CD4-positive, alpha-beta T cell (primary cell): ENCODE data around the gene AKAP9. TPM values are rescaled to one million over a fixed set of nuclear protein-coding genes. Genes with fewer than 3 reads are reported as not detected.

ENCODE experiments used
- ATAC-seq: fragments of 200-7000 bp; cut with Tn5 transposase; one replicate; pipeline ENCODE4 v1.10.0; 2022; ENCODE audit warnings: mild to moderate bottlenecking; ENCODE audit not compliant: poor library complexity
- CTCF ChIA-PET: fragments of 350-600 bp; sonication (Branson Sonifier 250); formaldehyde crosslinking; loops from one replicate; lab custom pipeline; 2021; ENCODE audit warnings: antibody characterized with exemption, inconsistent platforms; lab: Charles Lee
- POLR2A ChIA-PET: fragments of 350-600 bp; sonication (Branson Sonifier 250); formaldehyde crosslinking; loops from one replicate; lab custom pipeline; 2021; ENCODE audit warnings: antibody characterized with exemption, inconsistent platforms; lab: Charles Lee
- DNase-seq, 14 experiments: peaks; one replicate each; pipeline ENCODE4 v3.0.0-alpha.2; 2013 to 2020; ENCODE audit warnings: mixed read lengths in 2 of 14
- H3K27ac ChIP-seq, 2 donors: one replicate each; pipeline versions ENCODE4 v1.5.1 to v1.7.0; 2013; ENCODE audit warnings: low read length in 2 of 2, low read depth in 1 of 2, mild to moderate bottlenecking in 1 of 2
- H3K27me3 ChIP-seq, 2 experiments: 1 replicate in 1 of 2; 2 replicates in 1 of 2; pipeline versions ENCODE4 v1.6.1 to v1.7.0; 2013; ENCODE audit warnings: low read length in 2 of 2, control low read depth in 1 of 2, mild to moderate bottlenecking in 1 of 2, moderate library complexity in 1 of 2; ENCODE audit not compliant: insufficient read depth in 2 of 2, control insufficient read depth in 1 of 2
- H3K36me3 ChIP-seq: one replicate; pipeline ENCODE4 v1.6.1; 2013; ENCODE audit warnings: low read length, control low read depth; ENCODE audit not compliant: insufficient read depth
- H3K4me1 ChIP-seq: one replicate; pipeline ENCODE4 v1.6.1; 2013; ENCODE audit warnings: low read length, control low read depth; ENCODE audit not compliant: insufficient read depth
- H3K4me3 ChIP-seq: one replicate; pipeline ENCODE4 v1.5.1; 2013; ENCODE audit warnings: mild to moderate bottlenecking, low read length, moderate library complexity
- H3K9me3 ChIP-seq, 2 experiments: 1 replicate in 1 of 2; 2 replicates in 1 of 2; pipeline versions ENCODE4 v1.6.1 to v1.7.0; 2013; ENCODE audit warnings: low read length in 2 of 2, mild to moderate bottlenecking in 2 of 2, control low read depth in 1 of 2, moderate library complexity in 1 of 2; ENCODE audit not compliant: control insufficient read depth in 1 of 2, insufficient read depth in 1 of 2
- H3K27ac Mint-ChIP-seq: one replicate; pipeline ENCODE4 v1.8.0; 2020; ENCODE audit warnings: mixed read lengths
- H3K27me3 Mint-ChIP-seq: one replicate; pipeline ENCODE4 v1.8.0; 2021; ENCODE audit warnings: mixed read lengths
- H3K36me3 Mint-ChIP-seq: one replicate; pipeline ENCODE4 v1.8.0; 2021; ENCODE audit warnings: low read depth, mixed read lengths
- H3K4me1 Mint-ChIP-seq: one replicate; pipeline ENCODE4 v1.8.0; 2021; ENCODE audit warnings: low read depth, mixed read lengths
- H3K4me3 Mint-ChIP-seq: one replicate; pipeline ENCODE4 v1.8.0; 2020; ENCODE audit warnings: mild to moderate bottlenecking, mixed read lengths
- H3K9me3 Mint-ChIP-seq: one replicate; pipeline ENCODE4 v1.8.0; 2020; ENCODE audit warnings: mixed read lengths
- intact Hi-C, 2 experiments: fragments of 100-400 bp; cut with DNase I in 1 of 2; cut with micrococcal nuclease in 1 of 2; formaldehyde crosslinking; loops; one replicate each; pipeline versions ENCODE4 v1.15.1 to v1.9.0; 2023 to 2025; cut with DNase I, micrococcal nuclease
- total RNA-seq, 174 experiments: library from RNA in 2 of 174; stranded (reverse) in 2 of 174; gene quantifications; one replicate each; pipeline ENCODE4 v1.2.3 and lab custom pipeline; 2021 to 2026
- TF ChIP-seq, protein P1 (sequence below): fragments of 200-600 bp; IDR thresholded peaks from one replicate; pipeline ENCODE4 v1.8.0; 2022; ENCODE audit warnings: antibody characterized with exemption, mild to moderate bottlenecking

The AKAP9 gene
- total RNA-seq, 2 experiments from 2014 or later: 62.5 to 64.8 TPM

- intact Hi-C loops: loop anchor here in 1 of 2 experiments (10.0 kb wide), 4 partner anchors 588 to 1278 kb away; partner anchors contain the start of gene HEPACAM2
- no peaks in the 10 kb centered on the region for H3K36me3 ChIP-seq
- no peaks in the 10 kb centered on the region for H3K9me3 Mint-ChIP-seq
- TF ChIP-seq, protein P1, sequence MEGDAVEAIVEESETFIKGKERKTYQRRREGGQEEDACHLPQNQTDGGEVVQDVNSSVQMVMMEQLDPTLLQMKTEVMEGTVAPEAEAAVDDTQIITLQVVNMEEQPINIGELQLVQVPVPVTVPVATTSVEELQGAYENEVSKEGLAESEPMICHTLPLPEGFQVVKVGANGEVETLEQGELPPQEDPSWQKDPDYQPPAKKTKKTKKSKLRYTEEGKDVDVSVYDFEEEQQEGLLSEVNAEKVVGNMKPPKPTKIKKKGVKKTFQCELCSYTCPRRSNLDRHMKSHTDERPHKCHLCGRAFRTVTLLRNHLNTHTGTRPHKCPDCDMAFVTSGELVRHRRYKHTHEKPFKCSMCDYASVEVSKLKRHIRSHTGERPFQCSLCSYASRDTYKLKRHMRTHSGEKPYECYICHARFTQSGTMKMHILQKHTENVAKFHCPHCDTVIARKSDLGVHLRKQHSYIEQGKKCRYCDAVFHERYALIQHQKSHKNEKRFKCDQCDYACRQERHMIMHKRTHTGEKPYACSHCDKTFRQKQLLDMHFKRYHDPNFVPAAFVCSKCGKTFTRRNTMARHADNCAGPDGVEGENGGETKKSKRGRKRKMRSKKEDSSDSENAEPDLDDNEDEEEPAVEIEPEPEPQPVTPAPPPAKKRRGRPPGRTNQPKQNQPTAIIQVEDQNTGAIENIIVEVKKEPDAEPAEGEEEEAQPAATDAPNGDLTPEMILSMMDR: no peak
- peaks cover 31% of the 10 kb centered on the region for H3K36me3 Mint-ChIP-seq
- no peaks in the 10 kb centered on the region for H3K27me3 ChIP-seq
- ATAC-seq (no peak), DNase-seq (peak in 2 of 14 experiments; percentile 13 to 15)
- no peak overlapping the region for H3K4me3 Mint-ChIP-seq
- no peak overlapping the region for H3K27ac ChIP-seq
- ChIA-PET POLR2A (interaction anchor here (1.3 kb wide), 1 partner anchor 66 kb away, joined by 3 read pairs; the partner anchor contains the start of gene MTERF1), CTCF (interaction anchor here (1.3 kb wide), 1 partner anchor 10 kb away, joined by 6 read pairs; no protein-coding TSS in a partner anchor)
- H3K9me3 ChIP-seq: no peaks in the 10 kb centered on the region
- H3K27ac Mint-ChIP-seq: no peak overlapping the region
- no peaks in the 10 kb centered on the region for H3K27me3 Mint-ChIP-seq
- peaks cover 71% of the 10 kb centered on the region for H3K4me1 Mint-ChIP-seq
- H3K4me1 ChIP-seq: peaks cover 17% of the 10 kb centered on the region
- no peak overlapping the region for H3K4me3 ChIP-seq
These were observed 5.9 kb downstream of the AKAP9 start for GRCh38 chr7:91946549-91946948.

DNA sequence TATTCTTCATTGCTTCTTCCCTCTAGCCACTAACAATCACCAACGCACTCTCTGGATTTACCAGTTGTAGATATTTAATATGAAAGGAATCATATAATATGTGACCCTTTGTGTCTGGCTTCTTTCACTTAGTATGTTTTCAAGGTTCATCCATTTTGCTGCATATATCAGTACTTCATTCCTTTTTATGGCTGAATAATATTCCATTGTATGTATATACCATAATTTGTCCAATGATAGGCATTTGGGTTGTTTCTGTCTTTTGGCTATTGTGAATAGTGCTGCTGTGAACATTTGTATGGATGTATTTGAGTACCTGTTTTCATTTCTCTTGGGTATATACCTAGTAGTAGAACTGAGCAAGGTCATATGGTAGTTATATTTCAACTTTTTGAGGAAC lies 7.3 kb downstream of the AKAP9 start:
- ChIA-PET CTCF (no interaction called here), POLR2A (no interaction called here)
- Mint-ChIP-seq H3K9me3 (no peaks in the 10 kb centered on the region), H3K27ac (no peak overlapping the region), H3K4me1 (peaks cover 72% of the 10 kb centered on the region), H3K27me3 (no peaks in the 10 kb centered on the region), H3K36me3 (peaks cover 38% of the 10 kb centered on the region), H3K4me3 (no peak overlapping the region)
- TF ChIP-seq, protein P1: no peak
- Histone ChIP-seq H3K27ac (no peak overlapping the region), H3K9me3 (no peaks in the 10 kb centered on the region), H3K36me3 (peaks cover 3% of the 10 kb centered on the region), H3K4me3 (no peak overlapping the region), H3K27me3 (no peaks in the 10 kb centered on the region), H3K4me1 (peaks cover 8% of the 10 kb centered on the region)
- ATAC-seq: no peak
- intact Hi-C loops: loop anchor here in 1 of 2 experiments (10.0 kb wide), 4 partner anchors 587 to 1277 kb away; partner anchors contain the start of gene HEPACAM2
- no peak for DNase-seq

DNA sequence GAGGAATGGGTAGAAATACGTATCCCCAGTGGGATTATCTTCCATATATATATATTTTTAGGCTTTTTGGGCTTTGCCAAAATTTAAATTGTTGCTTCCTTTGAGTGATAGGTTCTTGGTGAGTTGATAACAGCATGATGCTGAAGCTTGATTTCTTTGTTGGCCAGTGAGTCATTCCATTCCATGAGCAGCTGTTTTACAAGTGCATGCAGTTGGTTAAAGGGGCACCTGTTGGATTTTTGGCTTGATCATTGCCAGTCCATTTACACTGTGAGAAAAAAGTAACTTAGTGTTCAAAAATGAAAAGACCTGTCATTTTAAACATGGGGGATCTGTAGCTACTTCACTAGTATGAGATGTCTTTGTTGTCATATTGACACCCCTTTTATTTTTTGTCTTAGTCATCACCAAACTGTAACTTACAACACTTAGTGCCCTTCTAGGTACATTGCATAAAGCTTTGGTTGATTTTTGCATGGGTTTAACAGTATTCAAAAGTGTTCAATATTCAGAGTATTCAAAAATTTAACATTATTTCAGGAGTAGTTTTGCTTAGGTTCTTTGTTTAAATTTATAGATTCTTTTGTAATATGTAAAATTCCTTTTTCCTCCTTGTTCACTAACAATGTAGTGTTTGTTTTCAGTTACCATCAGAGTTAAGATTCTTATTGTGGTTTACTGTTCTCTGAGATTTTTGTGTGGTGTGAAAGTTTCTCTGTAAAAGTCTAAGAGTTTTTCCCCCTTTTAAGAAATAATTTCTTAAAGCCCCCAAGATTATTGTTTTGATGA lies 8.8 kb downstream of the AKAP9 start:
- H3K36me3 ChIP-seq: peaks cover 5% of the 10 kb centered on the region
- intact Hi-C loops: loop anchor here in 1 of 2 experiments (10.0 kb wide), 4 partner anchors 585 to 1275 kb away; partner anchors contain the start of gene HEPACAM2
- peaks cover 38% of the 10 kb centered on the region for H3K36me3 Mint-ChIP-seq
- POLR2A ChIA-PET: no interaction called here
- peaks cover 76% of the 10 kb centered on the region for H3K4me1 Mint-ChIP-seq
- DNase-seq: no peak
- H3K9me3 ChIP-seq: no peaks in the 10 kb centered on the region
- H3K9me3 Mint-ChIP-seq: no peaks in the 10 kb centered on the region
- no peak overlapping the region for H3K27ac ChIP-seq
- no peaks in the 10 kb centered on the region for H3K27me3 ChIP-seq
- CTCF ChIA-PET: no interaction called here
- no peak overlapping the region for H3K27ac Mint-ChIP-seq
- TF ChIP-seq, protein P1: no peak
- H3K27me3 Mint-ChIP-seq: no peaks in the 10 kb centered on the region
- H3K4me3 ChIP-seq: no peak overlapping the region
- no peak for ATAC-seq
- no peak overlapping the region for H3K4me3 Mint-ChIP-seq
- peaks cover 7% of the 10 kb centered on the region for H3K4me1 ChIP-seq
